Fibroblast of lung (primary cell): ENCODE data around the gene NR2C1. TPM values are rescaled to one million over a fixed set of nuclear protein-coding genes. Genes with fewer than 3 reads are reported as not detected.
"Not testable (repeated sequence)": the region's sequence is repeated elsewhere in the genome, so short reads cannot be mapped to it uniquely, and the experiment has no call there.

Experiments
- DNase-seq, 2 donors: peaks; one replicate each; pipeline versions ENCODE4 v3.0.0 to v3.0.0-alpha.2; 2010; ENCODE audit warnings: low read depth in 2 of 2
- H2AFZ ChIP-seq: 2 replicates; pipeline ENCODE4 v1.5.1; 2012; ENCODE audit warnings: low read length, control low read depth, inconsistent platforms
- H3K27ac ChIP-seq: 2 replicates; pipeline ENCODE4 v1.5.1; 2011; ENCODE audit warnings: low read length, control low read depth; ENCODE audit not compliant: insufficient read depth
- H3K27me3 ChIP-seq: 2 replicates; pipeline ENCODE4 v1.5.1; 2011; ENCODE audit warnings: mild to moderate bottlenecking, low read length; ENCODE audit not compliant: control insufficient read depth, insufficient read depth
- H3K36me3 ChIP-seq: 2 replicates; pipeline ENCODE4 v1.5.1; 2011; ENCODE audit warnings: low read length; ENCODE audit not compliant: control insufficient read depth, insufficient read depth
- H3K4me1 ChIP-seq: 2 replicates; pipeline ENCODE4 v1.5.1; 2011; ENCODE audit warnings: low read length; ENCODE audit not compliant: control insufficient read depth, insufficient read depth; ENCODE audit errors: extremely low read depth
- H3K4me2 ChIP-seq: 2 replicates; pipeline ENCODE4 v1.5.1; 2011; ENCODE audit warnings: low read length, control low read depth; ENCODE audit not compliant: insufficient read depth; ENCODE audit errors: extremely low read depth
- H3K4me3 ChIP-seq, 4 experiments: fragments of 200-600 bp in 1 of 4; sonication (generic) in 1 of 4; replicated peaks in 1 of 4; 2 replicates each; pipeline ENCODE4 v1.5.1; 2011 to 2016; ENCODE audit warnings: low read length in 4 of 4, low read depth in 3 of 4, mild to moderate bottlenecking in 3 of 4, control low read depth in 2 of 4, inconsistent platforms in 1 of 4, mixed read lengths in 1 of 4; ENCODE audit not compliant: insufficient read depth in 1 of 4; ENCODE audit errors: control extremely low read depth in 1 of 4
- H3K79me2 ChIP-seq: 2 replicates; pipeline ENCODE4 v1.5.1; 2012; ENCODE audit warnings: mild to moderate bottlenecking, low read length, inconsistent platforms; ENCODE audit not compliant: control insufficient read depth, insufficient read depth
- H3K9ac ChIP-seq: 2 replicates; pipeline ENCODE4 v1.5.1; 2011; ENCODE audit warnings: mild to moderate bottlenecking, low read length, control low read depth; ENCODE audit not compliant: insufficient read depth
- H3K9me3 ChIP-seq: 2 replicates; pipeline ENCODE4 v1.5.1; 2012; ENCODE audit warnings: low read depth, low read length; ENCODE audit not compliant: control insufficient read depth, insufficient read depth
- H4K20me1 ChIP-seq: 2 replicates; pipeline ENCODE4 v1.5.1; 2011; ENCODE audit warnings: low read length; ENCODE audit not compliant: control insufficient read depth, insufficient read depth; ENCODE audit errors: extremely low read depth
- EZH2 ChIP-seq: IDR thresholded peaks from 2 replicates; pipeline ENCODE4 v1.5.1; 2012; ENCODE audit warnings: low read length, control low read depth, mild to moderate bottlenecking; ENCODE audit errors: missing control alignments
- polyA plus RNA-seq, 2 donors: library from polyadenylated mRNA; depleted of rRNA in 1 of 2; stranded (reverse) in 1 of 2; unstranded in 1 of 2; fragments of >200 nt; gene quantifications; 2 replicates each; pipeline ENCODE4 v1.2.1, GENCODE V29; 2011 to 2012; ENCODE audit warnings: missing spikeins in 1 of 2
- total RNA-seq: library from RNA; depleted of rRNA; stranded (reverse); fragments of >200 nt; gene quantifications from 2 replicates; pipeline ENCODE4 v1.2.1, GENCODE V29; 2014
- TF ChIP-seq, protein P1 (sequence below), 2 donors: IDR thresholded peaks in 1 of 2; conservative IDR thresholded peaks in 1 of 2; 1 replicate in 1 of 2; 2 replicates in 1 of 2; pipeline ENCODE4 v1.5.1; 2011 to 2012; ENCODE audit warnings: low read length in 2 of 2, control low read depth in 1 of 2, inconsistent platforms in 1 of 2, low read depth in 1 of 2, mild to moderate bottlenecking in 1 of 2

Gene NR2C1
- total and polyA plus RNA-seq, 2 donors (not counting 1 experiment from before 2014, with no cell fraction given) = 25.6 to 27.0 TPM

GRCh38 chr12:94987076-94987669 is 86.2 kb downstream of the NR2C1 start:
- H3K4me2 ChIP-seq = no peak overlapping the region
- no peaks in the 10 kb centered on the region for H3K79me2 ChIP-seq
- no peaks in the 10 kb centered on the region for H3K9me3 ChIP-seq
- no peak overlapping the region for H3K9ac ChIP-seq
- H3K27ac ChIP-seq = no peak overlapping the region
- H4K20me1 ChIP-seq = no peaks in the 10 kb centered on the region
- H3K27me3 ChIP-seq = no peaks in the 10 kb centered on the region
- peaks cover 14% of the 10 kb centered on the region for H3K4me1 ChIP-seq
- no peak for DNase-seq
- H3K4me3 ChIP-seq = no peak overlapping the region
- no peak overlapping the region for H2AFZ ChIP-seq
- TF ChIP-seq EZH2 = no peak
- TF ChIP-seq, protein P1, sequence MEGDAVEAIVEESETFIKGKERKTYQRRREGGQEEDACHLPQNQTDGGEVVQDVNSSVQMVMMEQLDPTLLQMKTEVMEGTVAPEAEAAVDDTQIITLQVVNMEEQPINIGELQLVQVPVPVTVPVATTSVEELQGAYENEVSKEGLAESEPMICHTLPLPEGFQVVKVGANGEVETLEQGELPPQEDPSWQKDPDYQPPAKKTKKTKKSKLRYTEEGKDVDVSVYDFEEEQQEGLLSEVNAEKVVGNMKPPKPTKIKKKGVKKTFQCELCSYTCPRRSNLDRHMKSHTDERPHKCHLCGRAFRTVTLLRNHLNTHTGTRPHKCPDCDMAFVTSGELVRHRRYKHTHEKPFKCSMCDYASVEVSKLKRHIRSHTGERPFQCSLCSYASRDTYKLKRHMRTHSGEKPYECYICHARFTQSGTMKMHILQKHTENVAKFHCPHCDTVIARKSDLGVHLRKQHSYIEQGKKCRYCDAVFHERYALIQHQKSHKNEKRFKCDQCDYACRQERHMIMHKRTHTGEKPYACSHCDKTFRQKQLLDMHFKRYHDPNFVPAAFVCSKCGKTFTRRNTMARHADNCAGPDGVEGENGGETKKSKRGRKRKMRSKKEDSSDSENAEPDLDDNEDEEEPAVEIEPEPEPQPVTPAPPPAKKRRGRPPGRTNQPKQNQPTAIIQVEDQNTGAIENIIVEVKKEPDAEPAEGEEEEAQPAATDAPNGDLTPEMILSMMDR (conservative IDR thresholded peaks at IDR 0.05 in 1 of 2, IDR thresholded peaks at IDR 0.05 in 1 of 2; ENCODE audit: low read depth in 1 of 2, low read length in 2 of 2) = no peak
- no peaks in the 10 kb centered on the region for H3K36me3 ChIP-seq

DNA sequence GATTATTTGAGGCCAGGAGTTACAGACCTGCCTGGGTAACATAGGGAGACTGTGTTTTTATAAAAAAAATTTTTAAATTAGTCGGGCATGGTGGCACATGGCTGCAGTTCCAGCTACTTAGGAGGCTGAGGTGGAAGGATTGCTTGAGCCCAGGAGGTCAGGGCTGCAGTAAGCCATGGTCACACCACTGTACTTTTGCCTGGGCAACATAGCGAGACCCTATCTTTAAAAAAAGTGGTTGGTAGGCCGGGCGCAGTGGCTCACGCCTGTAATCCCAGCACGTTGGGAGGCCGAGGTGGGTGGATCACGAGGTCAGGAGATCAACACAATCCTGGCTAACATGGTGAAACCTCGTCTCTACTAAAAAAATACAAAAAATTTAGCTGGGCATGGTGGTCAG is 88.3 kb downstream of the NR2C1 start:
- H3K9me3 ChIP-seq, H3K27me3 ChIP-seq, H4K20me1 ChIP-seq, H3K9ac ChIP-seq, H3K36me3 ChIP-seq, H3K79me2 ChIP-seq, H3K4me2 ChIP-seq, H3K4me3 ChIP-seq, H2AFZ ChIP-seq, DNase-seq: not testable (repeated sequence)
- peaks cover 14% of the 10 kb centered on the region for H3K4me1 ChIP-seq
- H3K27ac ChIP-seq = peak overlapping the region; percentile 15

- peaks cover 14% of the 10 kb centered on the region for H3K4me1 ChIP-seq
- H3K9ac ChIP-seq = no peak overlapping the region
Measured at GRCh38 chr12:94983321-94983720, 90.1 kb downstream of the NR2C1 start.

More at GRCh38 chr12:94983321-94983720, 90.1 kb downstream of the NR2C1 start:
- Histone ChIP-seq H3K9me3 (no peaks in the 10 kb centered on the region), H3K36me3 (no peaks in the 10 kb centered on the region), H4K20me1 (no peaks in the 10 kb centered on the region), H3K79me2 (no peaks in the 10 kb centered on the region), H3K4me2 (peak overlapping the region; percentile 0), H3K4me3 (no peak overlapping the region), H2AFZ (no peak overlapping the region), H3K27me3 (no peaks in the 10 kb centered on the region), H3K27ac (peak overlapping the region; percentile 65)
- DNase-seq = peak in 1 of 2 donors; percentile 73
- TF ChIP-seq EZH2 = no peak
- TF ChIP-seq, protein P1 (conservative IDR thresholded peaks at IDR 0.05 in 1 of 2, IDR thresholded peaks at IDR 0.05 in 1 of 2; ENCODE audit: low read depth in 1 of 2, low read length in 2 of 2) = no peak
